ENCODE data around the gene NPTN. TPM values are rescaled to one million over a fixed set of nuclear protein-coding genes. Genes with fewer than 3 reads are reported as not detected.
A peak's percentile ranks its signal among the peaks of the same experiment; 100 is the strongest.

NPTN gene
- polyA plus RNA-seq, 3 donors = 86.5 to 137 (median 88.0) TPM

- H3K36me3 ChIP-seq (replicated peaks in 1 of 2; ENCODE audit: control insufficient read depth in 1 of 2, insufficient read depth in 2 of 2, low read length in 2 of 2) = no peaks in the 10 kb centered on the region
- no peak overlapping the region for H3K4me3 Mint-ChIP-seq
- no peaks in the 10 kb centered on the region for H3K79me2 ChIP-seq (ENCODE audit: insufficient read depth, low read length)
- no peaks in the 10 kb centered on the region for H3K36me3 Mint-ChIP-seq
- DNase-seq = peak in 1 of 3 donors; percentile 10
- peaks cover 0 to 6% of the 10 kb centered on the region in 2 donors for H3K27me3 ChIP-seq (ENCODE audit: control insufficient read depth in 2 of 2, insufficient read depth in 2 of 2, low read length in 2 of 2)
- peaks cover 10% of the 10 kb centered on the region for H3K4me1 Mint-ChIP-seq
- no peak overlapping the region for H3K27ac Mint-ChIP-seq
- H3K9me3 ChIP-seq (replicated peaks in 1 of 2; ENCODE audit: control insufficient read depth in 1 of 2, insufficient read depth in 1 of 2, low read length in 2 of 2) = no peaks in the 10 kb centered on the region
- no peak overlapping the region for H3K4me3 ChIP-seq (replicated peaks in 1 of 3; ENCODE audit: low read depth in 2 of 3, low read length in 3 of 3)
- H3K4me1 ChIP-seq (ENCODE audit: control insufficient read depth in 1 of 2, insufficient read depth in 2 of 2, low read length in 2 of 2) = peaks cover 10 to 11% of the 10 kb centered on the region in 2 donors
- H2AFZ ChIP-seq (ENCODE audit: insufficient read depth, low read depth, low read length, poor library complexity, severe bottlenecking) = no peak overlapping the region
- H3K27ac ChIP-seq (ENCODE audit: low read depth in 1 of 2, low read length in 2 of 2) = no peak overlapping the region
- no peak for TF ChIP-seq CTCF (IDR thresholded peaks at IDR 0.05)
- intact Hi-C loops (cut with micrococcal nuclease) = no loop called here
- H3K27me3 Mint-ChIP-seq (ENCODE audit: low read depth in 3 of 3) = peaks cover 0 to 11% (median 2%) of the 10 kb centered on the region in 3 donors
- H3K9ac ChIP-seq (ENCODE audit: insufficient read depth, low read length, poor library complexity, severe bottlenecking) = no peak overlapping the region
- H3K4me2 ChIP-seq (replicated peaks; ENCODE audit: extremely low read depth, low read length, poor library complexity, severe bottlenecking) = no peak overlapping the region
- H4K20me1 ChIP-seq (ENCODE audit: insufficient read depth, low read length) = no peaks in the 10 kb centered on the region
- no peaks in the 10 kb centered on the region for H3K9me3 Mint-ChIP-seq
- WGBS (ENCODE audit: insufficient coverage) = no CpG with 5 or more reads among the region's 9 CpGs
Observed at GRCh38 chr15:73539212-73540128, 93.7 kb downstream of the NPTN start.

GRCh38 chr15:73538563-73539211, 94.5 kb downstream of the NPTN start:
- Histone ChIP-seq H3K27me3 (ENCODE audit: control insufficient read depth in 2 of 2, insufficient read depth in 2 of 2, low read length in 2 of 2) (peaks cover 0 to 6% of the 10 kb centered on the region in 2 donors), H3K27ac (ENCODE audit: low read depth in 1 of 2, low read length in 2 of 2) (no peak overlapping the region), H3K9me3 (replicated peaks in 1 of 2; ENCODE audit: control insufficient read depth in 1 of 2, insufficient read depth in 1 of 2, low read length in 2 of 2) (no peaks in the 10 kb centered on the region), H3K79me2 (ENCODE audit: insufficient read depth, low read length) (no peaks in the 10 kb centered on the region), H3K36me3 (replicated peaks in 1 of 2; ENCODE audit: control insufficient read depth in 1 of 2, insufficient read depth in 2 of 2, low read length in 2 of 2) (no peaks in the 10 kb centered on the region), H3K4me1 (ENCODE audit: control insufficient read depth in 1 of 2, insufficient read depth in 2 of 2, low read length in 2 of 2) (peaks cover 10 to 11% of the 10 kb centered on the region in 2 donors), H3K4me3 (replicated peaks in 1 of 3; ENCODE audit: low read depth in 2 of 3, low read length in 3 of 3) (no peak overlapping the region), H3K9ac (ENCODE audit: insufficient read depth, low read length, poor library complexity, severe bottlenecking) (no peak overlapping the region), H4K20me1 (ENCODE audit: insufficient read depth, low read length) (no peaks in the 10 kb centered on the region), H2AFZ (ENCODE audit: insufficient read depth, low read depth, low read length, poor library complexity, severe bottlenecking) (no peak overlapping the region), H3K4me2 (replicated peaks; ENCODE audit: extremely low read depth, low read length, poor library complexity, severe bottlenecking) (no peak overlapping the region)
- H3K27ac Mint-ChIP-seq = no peak overlapping the region
- intact Hi-C loops (cut with micrococcal nuclease) = no loop called here
- DNase-seq = no peak
- no peak overlapping the region for H3K4me3 Mint-ChIP-seq
- 100% methylated on average over 5 of the region's 10 CpGs for WGBS (ENCODE audit: insufficient coverage)
- no peaks in the 10 kb centered on the region for H3K36me3 Mint-ChIP-seq
- peaks cover 0 to 11% (median 2%) of the 10 kb centered on the region in 3 donors for H3K27me3 Mint-ChIP-seq (ENCODE audit: low read depth in 3 of 3)
- no peak for TF ChIP-seq CTCF (IDR thresholded peaks at IDR 0.05)
- peaks cover 0 to 2% (median 0%) of the 10 kb centered on the region in 7 donors for H3K9me3 Mint-ChIP-seq
- H3K4me1 Mint-ChIP-seq = peaks cover 10% of the 10 kb centered on the region

All from CD14-positive monocyte (primary cell).